HEK293 (cell line): ENCODE data around the gene CKB.

Experiments
- CTCF ChIA-PET: fragments of 350-600 bp; formaldehyde crosslinking; extraction: SDS; loops from one replicate; lab custom pipeline; 2021; ENCODE audit warnings: antibody characterized with exemption; lab: Yijun Ruan, JAX
- POLR2A ChIA-PET: fragments of 300-600 bp; formaldehyde crosslinking; extraction: SDS; loops from one replicate; lab custom pipeline; 2020; ENCODE audit warnings: antibody characterized with exemption, inconsistent platforms; lab: Yijun Ruan, JAX
- H3K27ac ChIP-seq: fragments of 200-500 bp; sonication (Bioruptor generic); 2 replicates; pipeline ENCODE4 v1.5.1; 2014; ENCODE audit warnings: low read depth, low read length, control low read depth, inconsistent platforms; ENCODE audit errors: extremely low read depth
- H3K36me3 ChIP-seq, 2 experiments: fragments of 200-500 bp in 1 of 2; sonication (Bioruptor generic) in 1 of 2; 1 replicate in 1 of 2; 2 replicates in 1 of 2; pipeline ENCODE4 v1.5.1; 2014 to 2017; ENCODE audit warnings: inconsistent platforms in 2 of 2, low read length in 2 of 2; ENCODE audit not compliant: control insufficient read depth in 2 of 2, insufficient read depth in 1 of 2
- H3K4me1 ChIP-seq: fragments of 200-500 bp; sonication (Bioruptor generic); 2 replicates; pipeline ENCODE4 v1.5.1; 2014; ENCODE audit warnings: mild to moderate bottlenecking, low read length, inconsistent platforms; ENCODE audit not compliant: control insufficient read depth, insufficient read depth
- H3K4me3 ChIP-seq: 2 replicates; pipeline ENCODE4 v1.5.1; 2011; ENCODE audit warnings: low read depth, mild to moderate bottlenecking, control low read depth, low read length, moderate library complexity
- H3K9me3 ChIP-seq: fragments of 200-500 bp; sonication (Bioruptor generic); 2 replicates; pipeline ENCODE4 v1.5.1; 2014; ENCODE audit warnings: low read depth, low read length, inconsistent platforms; ENCODE audit not compliant: control insufficient read depth, insufficient read depth
- GLI4 ChIP-seq: fragments of 450-650 bp; formaldehyde crosslinking; IDR thresholded peaks from 2 replicates; pipeline ENCODE4 v1.5.1; 2016; ENCODE audit warnings: missing biosample characterization, missing genetic modification characterization
- GLIS2 ChIP-seq: fragments of 450-650 bp; formaldehyde crosslinking; IDR thresholded peaks from 2 replicates; pipeline ENCODE4 v1.5.1; 2016; ENCODE audit warnings: missing biosample characterization, missing genetic modification characterization
- HIC1 ChIP-seq: fragments of 450-650 bp; formaldehyde crosslinking; IDR thresholded peaks from 2 replicates; pipeline ENCODE4 v1.5.1; 2016; ENCODE audit warnings: missing biosample characterization, missing genetic modification characterization
- PRDM10 ChIP-seq: fragments of 450-650 bp; formaldehyde crosslinking; IDR thresholded peaks from 2 replicates; pipeline ENCODE4 v1.5.1; 2016; ENCODE audit warnings: missing biosample characterization, missing genetic modification characterization
- TSHZ1 ChIP-seq: fragments of 450-650 bp; formaldehyde crosslinking; IDR thresholded peaks from 2 replicates; pipeline ENCODE4 v1.5.1; 2016; ENCODE audit warnings: missing biosample characterization, missing genetic modification characterization, borderline replicate concordance
- ZBTB20 ChIP-seq: fragments of 450-650 bp; formaldehyde crosslinking; IDR thresholded peaks from 2 replicates; pipeline ENCODE4 v1.5.1; 2016; ENCODE audit warnings: missing biosample characterization, missing genetic modification characterization
- ZBTB21 ChIP-seq: fragments of 450-650 bp; formaldehyde crosslinking; IDR thresholded peaks from 2 replicates; pipeline ENCODE4 v1.5.1; 2017; ENCODE audit warnings: missing biosample characterization, missing genetic modification characterization
- ZBTB49 ChIP-seq: fragments of 450-650 bp; formaldehyde crosslinking; IDR thresholded peaks from 2 replicates; pipeline ENCODE4 v1.5.1; 2016; ENCODE audit warnings: missing biosample characterization, missing genetic modification characterization, low read depth
- ZNF248 ChIP-seq: fragments of 450-650 bp; formaldehyde crosslinking; IDR thresholded peaks from 2 replicates; pipeline ENCODE4 v1.5.1; 2017; ENCODE audit warnings: missing biosample characterization, missing genetic modification characterization
- ZNF423 ChIP-seq: fragments of 450-650 bp; formaldehyde crosslinking; IDR thresholded peaks from 2 replicates; pipeline ENCODE4 v1.5.1; 2016; ENCODE audit warnings: missing biosample characterization, missing genetic modification characterization
- ZNF449 ChIP-seq: fragments of 450-650 bp; formaldehyde crosslinking; IDR thresholded peaks from 2 replicates; pipeline ENCODE4 v1.5.1; 2017; ENCODE audit warnings: missing biosample characterization, mild to moderate bottlenecking, missing genetic modification characterization, moderate library complexity
- ZNF518A ChIP-seq: fragments of 450-650 bp; formaldehyde crosslinking; conservative IDR thresholded peaks from 2 replicates; pipeline ENCODE4 v1.5.1; 2016; ENCODE audit warnings: low read depth, missing biosample characterization, missing genetic modification characterization
- ZNF610 ChIP-seq: fragments of 450-650 bp; formaldehyde crosslinking; IDR thresholded peaks from 2 replicates; pipeline ENCODE4 v1.5.1; 2016; ENCODE audit warnings: missing biosample characterization, missing genetic modification characterization, borderline replicate concordance
- ZNF660 ChIP-seq: fragments of 450-650 bp; IDR thresholded peaks from 2 replicates; pipeline ENCODE4 v1.5.1; 2018; ENCODE audit warnings: missing biosample characterization, mild to moderate bottlenecking, missing genetic modification characterization
- ZSCAN23 ChIP-seq: fragments of 450-650 bp; formaldehyde crosslinking; IDR thresholded peaks from 2 replicates; pipeline ENCODE4 v1.5.1; 2016; ENCODE audit warnings: missing biosample characterization, missing genetic modification characterization
- ZSCAN5A ChIP-seq: fragments of 450-650 bp; formaldehyde crosslinking; IDR thresholded peaks from 2 replicates; pipeline ENCODE4 v1.5.1; 2016; ENCODE audit warnings: missing biosample characterization, missing genetic modification characterization

CKB gene

GRCh38 chr14:103476065-103476464 lies 46.6 kb downstream of the CKB start (continued):
- TF ChIP-seq ZNF449 (tag by site-specific recombination) (no peak), PRDM10 (tag by site-specific recombination) (no peak), ZNF610 (no peak), ZSCAN5A (tag by site-specific recombination) (no peak), ZNF660 (tag by site-specific recombination) (no peak), ZBTB21 (no peak), TSHZ1 (no peak)

GRCh38 chr14:103474893-103475292 lies 47.7 kb downstream of the CKB start:
- H3K36me3 ChIP-seq, result peaks cover 44 to 65% of the 10 kb centered on the region in 2 experiments
- CTCF ChIA-PET, result interaction anchor here (0.6 kb wide), 1 partner anchor 23 kb away, joined by 3 read pairs; no protein-coding TSS in a partner anchor
- TF ChIP-seq ZNF248 (tag by site-specific recombination) (no peak), ZNF518A (tag by site-specific recombination) (no peak), ZSCAN23 (tag by site-specific recombination) (no peak), GLI4 (tag by site-specific recombination) (no peak), HIC1 (tag by site-specific recombination) (no peak), ZBTB20 (tag by site-specific recombination) (no peak), ZBTB49 (tag by site-specific recombination) (no peak), GLIS2 (tag by site-specific recombination) (no peak), ZNF423 (tag by site-specific recombination) (no peak)

More at GRCh38 chr14:103474893-103475292, 47.7 kb downstream of the CKB start:
- H3K4me3 ChIP-seq, result no peak overlapping the region
- POLR2A ChIA-PET, result interaction anchor here (1.1 kb wide), 1 partner anchor 141 kb away, joined by 3 read pairs; the partner anchor contains the start of gene EIF5
- no peaks in the 10 kb centered on the region for H3K9me3 ChIP-seq
- H3K27ac ChIP-seq, result no peak overlapping the region
- no peaks in the 10 kb centered on the region for H3K4me1 ChIP-seq
